GM12864 (cell line): ENCODE results near the gene RAD23B.
"Not testable (repeated sequence)": the region's sequence is repeated elsewhere in the genome, so short reads cannot be mapped to it uniquely, and the experiment has no call there.

Experiments used
- DNase-seq: peaks from one replicate; pipeline ENCODE4 v3.0.0-alpha.2; 2011; ENCODE audit warnings: low read depth
- H3K4me3 ChIP-seq: 2 replicates; pipeline ENCODE4 v1.5.1; 2011; ENCODE audit warnings: mild to moderate bottlenecking, low read depth, low read length, control low read depth
- TF ChIP-seq, protein P1 (sequence below): IDR thresholded peaks from 2 replicates; pipeline ENCODE4 v1.5.1; 2011; ENCODE audit warnings: low read depth, mild to moderate bottlenecking, moderate library complexity, low read length, control low read depth, inconsistent platforms; ENCODE audit errors: missing control alignments

The RAD23B gene

DNA sequence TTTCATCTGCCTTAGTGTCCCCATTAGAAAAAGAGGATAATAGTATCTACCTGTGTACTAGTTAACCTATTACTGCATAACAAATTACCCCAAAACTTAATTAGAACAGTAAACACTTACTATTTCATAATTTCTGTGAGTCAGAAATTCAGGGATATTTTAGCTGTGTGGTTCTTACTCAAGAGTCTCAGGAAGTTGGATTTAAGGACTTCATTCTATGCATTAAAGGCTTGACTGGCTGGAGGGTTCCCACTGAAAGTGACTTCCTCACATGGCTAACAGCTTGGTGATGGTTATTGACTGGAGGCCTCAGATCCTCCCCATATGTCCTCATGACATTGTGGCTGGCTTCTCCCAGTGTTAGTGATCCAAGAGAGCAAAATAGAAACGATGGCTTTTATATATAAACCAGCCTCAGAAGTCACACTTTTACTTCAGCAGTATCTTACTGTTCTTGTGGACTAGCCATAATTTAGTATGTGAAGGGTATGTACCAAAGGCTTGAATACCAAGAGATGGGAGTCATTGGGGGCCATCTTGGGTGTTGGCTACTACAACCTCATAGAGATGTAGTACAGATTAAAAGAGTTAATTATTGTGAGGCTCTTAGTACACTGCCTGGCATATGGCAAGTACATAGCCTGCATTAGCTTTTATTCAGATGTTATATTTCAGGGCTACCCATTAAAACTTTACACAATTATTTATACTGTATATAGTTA, 9.9 kb downstream of the RAD23B start:
- no peak for DNase-seq
- TF ChIP-seq, protein P1, sequence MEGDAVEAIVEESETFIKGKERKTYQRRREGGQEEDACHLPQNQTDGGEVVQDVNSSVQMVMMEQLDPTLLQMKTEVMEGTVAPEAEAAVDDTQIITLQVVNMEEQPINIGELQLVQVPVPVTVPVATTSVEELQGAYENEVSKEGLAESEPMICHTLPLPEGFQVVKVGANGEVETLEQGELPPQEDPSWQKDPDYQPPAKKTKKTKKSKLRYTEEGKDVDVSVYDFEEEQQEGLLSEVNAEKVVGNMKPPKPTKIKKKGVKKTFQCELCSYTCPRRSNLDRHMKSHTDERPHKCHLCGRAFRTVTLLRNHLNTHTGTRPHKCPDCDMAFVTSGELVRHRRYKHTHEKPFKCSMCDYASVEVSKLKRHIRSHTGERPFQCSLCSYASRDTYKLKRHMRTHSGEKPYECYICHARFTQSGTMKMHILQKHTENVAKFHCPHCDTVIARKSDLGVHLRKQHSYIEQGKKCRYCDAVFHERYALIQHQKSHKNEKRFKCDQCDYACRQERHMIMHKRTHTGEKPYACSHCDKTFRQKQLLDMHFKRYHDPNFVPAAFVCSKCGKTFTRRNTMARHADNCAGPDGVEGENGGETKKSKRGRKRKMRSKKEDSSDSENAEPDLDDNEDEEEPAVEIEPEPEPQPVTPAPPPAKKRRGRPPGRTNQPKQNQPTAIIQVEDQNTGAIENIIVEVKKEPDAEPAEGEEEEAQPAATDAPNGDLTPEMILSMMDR: no peak
- H3K4me3 ChIP-seq: no peak overlapping the region

DNA sequence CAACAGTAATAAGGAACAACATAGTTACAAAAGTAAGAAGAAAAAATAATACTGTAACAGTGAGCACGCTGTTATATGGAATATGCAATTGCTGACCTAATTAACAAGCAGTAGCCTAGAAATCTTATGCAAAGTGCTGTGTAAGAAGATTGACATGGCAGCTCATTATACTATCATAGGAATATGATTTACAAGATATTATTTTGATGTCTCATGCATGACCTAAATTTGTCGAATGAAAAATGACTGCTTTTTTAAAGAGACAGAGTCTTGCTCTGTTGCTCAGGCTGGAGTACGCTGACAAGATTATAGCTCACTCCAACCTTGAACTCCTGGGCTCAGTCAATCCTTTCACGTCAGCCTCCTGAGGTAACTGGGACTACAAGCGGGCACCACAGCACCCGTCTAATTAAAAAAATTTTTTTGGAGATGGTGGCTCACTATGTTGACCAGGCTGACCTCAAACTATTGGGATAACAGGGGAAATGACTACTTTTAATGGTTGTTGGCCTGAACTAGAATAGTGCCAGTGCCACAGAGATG, 10.5 kb downstream of the RAD23B start:
- TF ChIP-seq, protein P1: no peak
- no peak overlapping the region for H3K4me3 ChIP-seq

DNA sequence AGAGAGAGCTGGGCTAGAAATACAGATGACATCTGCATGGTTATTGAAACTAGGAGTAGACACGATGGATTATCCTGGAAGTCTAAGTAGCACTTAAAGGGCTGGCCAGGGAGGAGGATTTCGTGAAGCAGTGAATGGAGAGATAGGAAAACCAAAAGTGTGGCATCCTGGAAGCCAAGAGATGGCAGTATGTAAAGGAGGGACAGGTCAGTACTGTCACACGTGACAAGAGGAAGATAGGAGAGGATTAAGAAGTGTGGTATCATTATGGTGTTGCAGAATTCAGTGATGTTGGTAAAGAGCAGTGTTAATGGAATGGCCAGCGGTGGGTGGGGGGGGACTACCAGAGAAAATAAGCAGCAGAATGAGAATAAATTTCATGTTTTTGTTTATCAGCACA, 11.7 kb downstream of the RAD23B start:
- no peak for DNase-seq
- TF ChIP-seq, protein P1: no peak
- no peak overlapping the region for H3K4me3 ChIP-seq

More for the DNA sequence above, 10.5 kb downstream of the RAD23B start:
- no peak for DNase-seq

- H3K4me3 ChIP-seq: no peak overlapping the region
- TF ChIP-seq, protein P1: no peak
Measured at GRCh38 chr9:107295995-107296394, 12.9 kb downstream of the RAD23B start.

GRCh38 chr9:107296592-107296991, 13.5 kb downstream of the RAD23B start:
- not testable (repeated sequence) for H3K4me3 ChIP-seq, DNase-seq

More at GRCh38 chr9:107295995-107296394, 12.9 kb downstream of the RAD23B start:
- DNase-seq: no peak

DNA sequence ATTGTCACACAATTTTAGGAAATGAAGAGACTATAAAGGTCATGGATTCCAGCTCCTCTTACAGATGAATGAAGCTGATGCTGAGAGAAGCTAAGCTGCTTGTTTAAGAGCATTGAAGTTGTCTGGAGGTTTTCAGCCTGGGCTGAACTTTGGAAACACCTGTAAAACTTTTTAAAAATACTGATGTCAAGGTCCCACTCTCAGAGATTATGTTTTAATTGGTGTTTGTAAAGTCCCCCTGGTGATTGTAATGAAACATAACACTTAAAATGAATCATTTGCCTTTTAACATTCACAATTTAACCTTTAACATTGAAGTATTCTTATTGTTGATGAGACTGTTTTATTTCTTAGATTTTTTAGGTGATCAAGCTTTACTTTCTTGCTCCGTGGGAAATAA, 16.4 kb downstream of the RAD23B start:
- no peak overlapping the region for H3K4me3 ChIP-seq
- TF ChIP-seq, protein P1: no peak
- no peak for DNase-seq

- no peak overlapping the region for H3K4me3 ChIP-seq
- no peak for DNase-seq
- TF ChIP-seq, protein P1: no peak
Measured at GRCh38 chr9:107306308-107306707, 23.2 kb downstream of the RAD23B start.
